HPDE6-E6E7 (cell line): ENCODE data around the gene ABHD17B.

Experiments
- DNase-seq: peaks from one replicate; pipeline ENCODE4 v3.0.0; 2011; ENCODE audit warnings: missing footprints; ENCODE audit errors: extremely low spot score

ABHD17B gene

DNA sequence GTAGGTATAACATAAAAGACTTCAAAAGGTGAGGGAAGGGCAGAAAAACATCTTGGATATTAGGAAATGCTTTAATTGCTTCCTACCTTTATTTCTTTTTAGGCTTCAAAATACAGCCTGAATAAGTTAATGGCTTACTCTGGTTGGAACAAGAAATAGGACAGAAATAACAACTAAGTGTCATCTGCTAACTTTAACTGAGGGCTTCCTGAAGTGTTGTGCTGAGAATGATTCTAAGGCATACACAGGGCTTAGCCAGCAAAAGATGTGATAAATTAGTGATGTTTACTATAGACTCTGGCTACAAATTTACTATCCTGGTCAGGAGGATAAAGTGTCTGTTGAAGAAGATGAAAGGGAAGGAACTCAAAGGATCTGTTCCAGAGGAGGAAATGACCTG lies 34.2 kb downstream of the ABHD17B start:
- no peak for DNase-seq

- DNase-seq: no peak
Observed at GRCh38 chr9:71876106-71876505, 34.9 kb downstream of the ABHD17B start.

DNA sequence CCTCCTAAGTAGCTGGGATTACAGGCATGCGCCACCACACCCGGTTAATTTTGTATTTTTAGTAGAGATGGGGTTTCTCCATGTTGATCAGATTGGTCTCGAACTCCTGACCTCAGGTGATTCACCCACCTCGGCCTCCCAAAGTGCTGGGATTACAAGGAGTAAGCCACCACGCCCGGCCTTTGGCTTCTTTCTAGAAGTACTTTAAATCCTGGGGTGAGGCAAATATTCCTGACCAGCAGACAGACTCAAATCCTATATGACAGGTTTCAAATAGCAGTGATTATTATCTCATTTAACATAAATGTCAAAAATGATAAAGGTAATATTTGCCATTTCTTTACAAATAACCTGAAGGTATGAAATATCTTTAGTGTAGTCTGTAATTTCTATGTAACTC lies 35.6 kb downstream of the ABHD17B start:
- no peak for DNase-seq

DNA sequence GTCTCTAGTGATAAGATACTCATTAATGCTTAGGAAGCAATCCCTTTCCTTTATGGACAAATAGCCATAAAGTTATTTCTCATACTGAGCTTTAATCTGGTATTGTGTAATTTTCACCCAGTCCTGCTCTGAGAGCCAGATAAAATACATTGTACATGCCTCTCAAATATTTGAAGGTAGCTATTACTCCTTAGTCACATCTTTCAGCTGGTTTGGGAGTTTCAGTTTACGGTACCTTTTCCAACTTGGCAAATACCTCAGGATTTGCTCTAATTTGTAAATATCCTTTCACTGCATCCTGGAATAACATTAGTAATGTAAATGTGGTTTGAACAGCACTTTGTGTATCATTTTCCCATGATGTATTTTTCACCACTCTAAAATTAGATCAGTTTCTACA lies 47.4 kb downstream of the ABHD17B start:
- DNase-seq: no peak

- no peak for DNase-seq
Observed at GRCh38 chr9:71861618-71862017, 49.4 kb downstream of the ABHD17B start.

GRCh38 chr9:71859939-71860338 lies 51.1 kb downstream of the ABHD17B start:
- no peak for DNase-seq

DNA sequence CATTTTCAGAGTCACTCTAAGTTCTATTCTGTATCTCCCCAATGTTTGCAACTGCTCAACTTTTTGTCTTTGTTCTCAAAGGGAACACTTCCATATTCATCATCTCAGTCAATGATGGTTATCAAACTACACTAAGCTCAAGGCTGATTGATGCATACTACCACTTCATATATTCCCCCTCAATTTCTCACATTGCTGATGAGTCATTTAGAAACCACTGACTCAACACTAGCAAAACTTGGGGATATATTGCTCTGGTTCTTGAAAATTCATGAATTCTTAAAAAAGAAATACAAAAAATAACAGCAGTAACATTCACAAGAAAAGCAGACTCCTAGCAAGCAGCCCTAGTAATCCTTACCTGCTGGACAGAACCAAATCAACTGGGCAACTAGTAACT lies 52.2 kb downstream of the ABHD17B start:
- no peak for DNase-seq

- no peak for DNase-seq
Observed at GRCh38 chr9:71858102-71858798, 52.7 kb downstream of the ABHD17B start.

- no peak for DNase-seq
Observed at GRCh38 chr9:71857159-71857558, 53.8 kb downstream of the ABHD17B start.

GRCh38 chr9:71854811-71855210 lies 56.2 kb downstream of the ABHD17B start:
- DNase-seq: no peak

DNA sequence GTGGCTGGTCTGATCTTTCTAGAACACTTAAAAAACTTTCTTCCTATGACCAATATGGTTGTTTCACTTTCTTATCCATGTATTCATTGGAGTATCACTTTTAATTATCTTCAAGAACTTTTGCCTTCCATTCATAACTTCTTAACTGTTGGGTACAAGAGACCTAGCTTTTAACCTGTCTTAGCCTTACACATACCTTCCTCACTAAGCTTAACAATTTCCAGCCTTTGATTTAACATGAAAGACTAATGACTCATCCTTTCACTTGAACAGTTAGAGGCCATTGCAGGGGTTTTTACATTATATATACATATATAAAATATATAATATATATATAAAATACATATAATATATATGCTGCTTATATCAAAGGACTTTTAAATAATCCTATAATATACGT lies 57.9 kb downstream of the ABHD17B start:
- no peak for DNase-seq

DNA sequence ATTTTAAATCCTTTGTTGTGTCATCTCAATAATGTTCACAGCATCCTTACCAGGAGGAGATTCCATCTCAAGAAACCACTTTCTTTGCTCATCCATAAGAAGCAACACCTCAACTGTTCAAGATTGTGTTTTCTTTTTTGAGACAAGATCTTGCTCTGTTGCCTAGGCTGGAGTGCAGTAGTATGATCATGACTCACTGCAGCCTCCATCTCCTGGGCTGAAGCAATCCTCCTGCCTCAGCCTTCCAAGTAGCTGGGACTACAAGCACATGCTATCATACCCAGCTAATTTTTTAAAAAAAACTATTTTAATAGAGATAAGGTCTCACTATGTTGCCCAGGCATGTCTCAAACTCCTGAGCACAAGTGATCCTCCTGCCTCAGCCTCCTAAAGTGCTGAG lies 60.0 kb downstream of the ABHD17B start:
- no peak for DNase-seq

DNA sequence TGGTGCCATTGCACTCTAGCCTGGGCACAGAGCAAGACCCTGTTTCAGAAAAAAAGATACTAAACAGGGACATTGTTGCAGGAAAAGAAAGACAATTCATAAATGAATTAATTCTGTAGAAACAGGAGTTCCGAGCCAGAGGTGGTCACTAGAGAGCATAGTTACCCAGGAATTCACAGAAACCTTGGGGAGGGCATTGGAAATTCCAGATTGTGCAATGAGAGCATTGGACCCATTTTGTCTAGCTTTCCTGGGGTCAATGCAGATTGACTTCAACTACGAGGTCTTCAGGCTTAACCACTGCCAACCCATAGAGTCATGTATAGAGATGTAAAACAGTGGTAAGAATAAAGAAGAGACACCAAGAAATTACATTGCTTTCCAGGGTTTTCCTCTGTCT lies 63.1 kb downstream of the ABHD17B start:
- DNase-seq: no peak

DNA sequence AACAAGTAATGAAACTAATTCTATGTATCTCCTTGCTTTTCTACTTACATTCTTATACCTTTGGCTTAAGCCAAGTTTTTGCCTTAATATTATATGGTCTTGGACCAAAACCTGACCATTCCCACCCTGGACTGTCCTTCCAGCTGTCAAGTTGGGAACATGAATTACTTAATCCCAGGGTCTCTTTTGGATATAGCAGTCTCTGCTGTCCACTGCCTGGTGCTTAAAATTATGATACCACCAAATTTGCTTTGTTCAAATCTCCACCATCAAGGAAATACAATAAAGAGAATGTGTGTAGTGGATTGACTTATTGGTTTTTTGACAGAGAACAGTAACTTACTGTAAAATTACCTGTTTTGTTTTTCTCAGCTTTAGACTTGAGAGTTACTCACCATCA lies 66.2 kb downstream of the ABHD17B start:
- no peak for DNase-seq

DNA sequence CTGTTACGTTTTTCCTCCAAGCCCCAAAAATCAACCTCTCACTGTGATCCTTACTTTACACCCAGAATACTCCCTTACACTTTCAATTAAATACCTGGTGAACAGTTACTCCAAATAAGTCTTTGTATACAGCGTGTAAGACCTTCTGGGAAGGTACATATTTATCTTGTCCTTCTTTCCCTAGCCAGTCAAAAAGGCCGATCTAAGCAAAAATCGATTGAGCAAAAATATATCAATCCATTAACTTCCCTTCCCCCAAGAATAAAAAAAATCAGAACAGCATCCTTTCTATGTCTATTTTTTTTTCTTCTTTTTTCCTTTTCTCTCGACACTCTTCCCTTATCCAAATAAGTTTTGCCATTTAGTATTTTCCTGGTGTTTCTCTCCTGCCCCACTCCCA lies 71.3 kb downstream of the ABHD17B start:
- DNase-seq: no peak

- no peak for DNase-seq
Observed at GRCh38 chr9:71835596-71835995, 75.4 kb downstream of the ABHD17B start.

DNA sequence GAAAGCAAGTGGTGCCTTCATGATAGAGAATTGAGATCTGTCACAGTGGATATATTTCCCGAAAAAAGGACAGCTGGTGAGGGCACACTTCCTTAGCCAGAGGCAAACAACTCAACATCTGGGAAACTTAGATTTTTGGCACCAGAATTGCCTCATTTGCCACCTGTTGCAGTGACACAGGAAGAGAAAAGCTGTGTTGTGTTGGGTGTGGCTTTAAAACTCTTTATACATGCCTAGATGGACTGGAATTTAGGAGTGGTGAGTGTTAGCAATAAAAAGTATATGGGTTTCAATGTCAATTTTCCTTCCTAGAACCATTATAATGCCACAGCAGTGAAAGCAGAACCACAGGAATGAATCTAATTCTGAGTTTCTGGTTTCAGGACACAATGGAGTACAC lies 80.1 kb downstream of the ABHD17B start:
- no peak for DNase-seq

- DNase-seq: no peak
Observed at GRCh38 chr9:71830153-71830552, 80.8 kb downstream of the ABHD17B start.

DNA sequence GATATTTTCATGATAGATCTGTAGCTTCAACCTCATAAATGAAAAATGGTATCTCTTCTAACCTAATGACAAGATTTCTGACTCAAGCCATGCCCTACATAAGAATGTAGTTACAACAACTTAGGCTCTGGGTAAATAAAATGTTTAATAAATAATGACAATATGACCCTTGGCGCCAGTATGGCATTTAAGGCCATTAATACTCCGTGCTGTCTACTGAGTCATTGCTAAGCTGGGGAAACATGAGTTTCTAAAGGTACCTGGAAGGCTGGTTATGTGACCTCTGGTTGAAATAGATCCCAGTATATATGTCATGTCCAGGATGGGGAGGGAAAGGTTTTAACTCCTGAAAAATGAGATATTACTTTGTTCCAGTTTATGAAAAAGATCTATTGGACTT lies 84.7 kb downstream of the ABHD17B start:
- DNase-seq: no peak

DNA sequence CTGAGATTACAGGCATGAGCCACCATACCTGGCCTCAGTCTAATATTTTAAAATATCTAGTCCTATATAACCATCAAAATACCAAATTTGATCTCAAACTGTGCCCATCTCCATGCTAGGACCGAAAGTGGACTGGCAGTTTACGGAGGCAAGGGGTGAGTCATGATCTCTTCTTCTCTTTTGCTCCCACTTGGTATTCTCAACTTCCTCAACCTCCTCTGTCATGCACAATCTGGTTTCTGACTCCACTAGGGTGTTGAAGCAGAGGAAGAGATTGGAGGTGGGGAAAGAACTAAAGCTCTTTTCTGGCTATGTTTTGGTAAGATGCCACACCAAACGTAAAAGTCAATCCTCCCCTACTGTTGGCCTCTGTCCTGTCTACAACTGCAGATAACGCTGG lies 86.7 kb downstream of the ABHD17B start:
- no peak for DNase-seq

- DNase-seq: no peak
Observed at GRCh38 chr9:71822935-71823334, 88.1 kb downstream of the ABHD17B start.

DNA sequence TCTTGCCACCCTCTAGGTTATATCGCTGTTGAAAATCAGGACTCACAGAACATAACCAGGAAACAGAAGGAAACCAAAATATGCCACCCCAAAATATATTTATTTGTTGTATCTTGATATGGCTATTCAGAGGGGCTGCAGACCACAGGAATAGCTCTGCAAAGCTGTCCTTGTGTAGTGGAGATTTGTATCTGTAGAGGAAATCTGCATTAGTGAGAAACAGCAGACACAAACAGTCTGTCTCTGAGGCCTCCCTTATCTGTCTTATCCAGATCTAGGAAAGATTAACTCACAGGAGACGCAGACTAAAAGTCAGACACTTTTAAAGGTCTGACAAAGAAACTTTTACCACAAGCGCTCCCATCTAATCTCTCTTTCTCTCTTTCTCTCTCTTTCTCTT lies 88.5 kb downstream of the ABHD17B start:
- DNase-seq: no peak

GRCh38 chr9:71821405-71821804 lies 89.6 kb downstream of the ABHD17B start:
- no peak for DNase-seq

DNA sequence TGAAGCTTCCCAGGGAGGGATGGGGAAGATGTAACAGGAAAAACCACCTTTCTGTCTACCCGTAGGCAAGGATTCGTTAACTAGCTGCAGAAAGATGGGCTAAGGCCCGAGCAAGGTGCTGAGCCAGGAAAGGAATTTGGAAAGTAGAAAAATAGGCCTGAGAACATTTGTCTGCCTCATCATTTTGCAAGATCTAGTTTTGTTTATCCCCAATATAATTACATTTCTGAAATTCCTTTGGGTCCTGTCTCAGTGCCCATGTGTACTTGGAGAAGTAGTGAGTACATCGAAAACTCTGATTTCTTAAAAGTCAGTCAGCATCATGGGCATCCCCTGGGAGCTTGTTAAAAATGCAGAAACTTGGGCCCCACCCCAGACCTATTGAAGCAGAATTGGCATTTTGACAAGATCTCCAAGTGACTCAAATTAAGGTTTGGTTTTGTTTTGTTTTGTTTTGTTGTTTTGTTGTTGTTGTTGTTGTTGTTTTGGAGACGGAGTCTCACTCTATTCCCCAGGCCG lies 90.5 kb downstream of the ABHD17B start:
- DNase-seq: no peak
